IgD-negative memory B cell (primary cell): Measurements from ENCODE around the gene MT1F. TPM values are rescaled to one million over a fixed set of nuclear protein-coding genes. Genes with fewer than 3 reads are reported as not detected.
"Not testable (repeated sequence)": the region's sequence is repeated elsewhere in the genome, so short reads cannot be mapped to it uniquely, and the experiment has no call there.

Source experiments
- H3K27ac Mint-ChIP-seq, 3 donors: one replicate each; pipeline ENCODE4 v1.8.0; 2020 to 2022; ENCODE audit warnings: mild to moderate bottlenecking in 3 of 3, mixed read lengths in 3 of 3, moderate library complexity in 1 of 3
- H3K27me3 Mint-ChIP-seq: one replicate; pipeline ENCODE4 v1.8.0; 2021; ENCODE audit warnings: mixed read lengths
- H3K36me3 Mint-ChIP-seq: one replicate; pipeline ENCODE4 v1.8.0; 2020; ENCODE audit warnings: mild to moderate bottlenecking, mixed read lengths
- H3K4me1 Mint-ChIP-seq, 3 donors: one replicate each; pipeline ENCODE4 v1.8.0; 2020 to 2022; ENCODE audit warnings: mixed read lengths in 3 of 3, mild to moderate bottlenecking in 1 of 3
- H3K4me3 Mint-ChIP-seq, 4 donors: one replicate each; pipeline ENCODE4 v1.8.0; 2020 to 2022; ENCODE audit warnings: mild to moderate bottlenecking in 4 of 4, mixed read lengths in 4 of 4, moderate library complexity in 3 of 4
- H3K9me3 Mint-ChIP-seq, 3 donors: one replicate each; pipeline ENCODE4 v1.8.0; 2020 to 2021; ENCODE audit warnings: mixed read lengths in 3 of 3, mild to moderate bottlenecking in 1 of 3
- polyA plus RNA-seq: library from polyadenylated mRNA; unstranded; fragments of 300-500 nt; fragmentation: Illumina TruSeq; gene quantifications from one replicate; pipeline ENCODE4 v1.2.3, GENCODE V29; 2021

Gene MT1F
- polyA plus RNA-seq, 1 donor from 2014 or later: 9.7 TPM

GRCh38 chr16:56669840-56670619 lies 12.3 kb downstream of the MT1F start:
- Mint-ChIP-seq H3K4me3 (peak overlapping the region in 1 of 4 donors; percentile 85), H3K4me1 (peaks cover 2 to 11% (median 3%) of the 10 kb centered on the region in 3 donors), H3K27ac (no peak overlapping the region), H3K36me3 (peaks cover 2% of the 10 kb centered on the region), H3K27me3 (peaks cover 60% of the 10 kb centered on the region), H3K9me3 (peaks cover 0 to 2% (median 0%) of the 10 kb centered on the region in 3 donors)

- Mint-ChIP-seq H3K27me3 (peaks cover 63% of the 10 kb centered on the region), H3K9me3 (peaks cover 0 to 2% (median 0%) of the 10 kb centered on the region in 3 donors), H3K27ac (no peak overlapping the region), H3K36me3 (peaks cover 2% of the 10 kb centered on the region), H3K4me1 (peaks cover 3 to 15% (median 4%) of the 10 kb centered on the region in 3 donors), H3K4me3 (no peak overlapping the region)
These were observed 12.8 kb downstream of the MT1F start for GRCh38 chr16:56670620-56670934.

- not testable (repeated sequence) for H3K9me3 Mint-ChIP-seq, H3K36me3 Mint-ChIP-seq, H3K4me3 Mint-ChIP-seq, H3K27ac Mint-ChIP-seq
- Mint-ChIP-seq H3K27me3 (peaks cover 54% of the 10 kb centered on the region), H3K4me1 (peaks cover 3 to 18% (median 6%) of the 10 kb centered on the region in 3 donors)
These were observed 13.9 kb downstream of the MT1F start for GRCh38 chr16:56671691-56672090.

- not testable (repeated sequence) for H3K27ac Mint-ChIP-seq, H3K4me3 Mint-ChIP-seq, H3K9me3 Mint-ChIP-seq, H3K36me3 Mint-ChIP-seq
- H3K4me1 Mint-ChIP-seq: peaks cover 3 to 18% (median 6%) of the 10 kb centered on the region in 3 donors
- H3K27me3 Mint-ChIP-seq: peaks cover 51% of the 10 kb centered on the region
These were observed 14.4 kb downstream of the MT1F start for GRCh38 chr16:56672171-56672570.

GRCh38 chr16:56672761-56673536 lies 15.2 kb downstream of the MT1F start:
- Mint-ChIP-seq H3K27ac (no peak overlapping the region), H3K27me3 (peaks cover 48% of the 10 kb centered on the region), H3K4me1 (peaks cover 3 to 18% (median 4%) of the 10 kb centered on the region in 3 donors), H3K9me3 (peaks cover 0 to 2% (median 0%) of the 10 kb centered on the region in 3 donors), H3K4me3 (no peak overlapping the region), H3K36me3 (peaks cover 2% of the 10 kb centered on the region)

- Mint-ChIP-seq H3K36me3 (no peaks in the 10 kb centered on the region), H3K4me1 (peaks cover 3 to 10% (median 4%) of the 10 kb centered on the region in 3 donors), H3K4me3 (no peak overlapping the region), H3K9me3 (peaks cover 0 to 2% (median 0%) of the 10 kb centered on the region in 3 donors), H3K27ac (no peak overlapping the region), H3K27me3 (peaks cover 40% of the 10 kb centered on the region)
These were observed 16.2 kb downstream of the MT1F start for GRCh38 chr16:56673921-56674320.

GRCh38 chr16:56674570-56674969 lies 16.8 kb downstream of the MT1F start:
- peaks cover 35% of the 10 kb centered on the region for H3K27me3 Mint-ChIP-seq
- H3K27ac Mint-ChIP-seq, H3K4me3 Mint-ChIP-seq, H3K9me3 Mint-ChIP-seq, H3K4me1 Mint-ChIP-seq, H3K36me3 Mint-ChIP-seq: not testable (repeated sequence)

GRCh38 chr16:56675685-56676210 lies 18.0 kb downstream of the MT1F start:
- Mint-ChIP-seq H3K27me3 (peaks cover 25% of the 10 kb centered on the region), H3K36me3 (no peaks in the 10 kb centered on the region), H3K27ac (no peak overlapping the region), H3K4me1 (peaks cover 3 to 7% (median 4%) of the 10 kb centered on the region in 3 donors), H3K4me3 (peak overlapping the region in 3 of 4 donors; percentile 6 to 86 (median 70)), H3K9me3 (peaks cover 0 to 2% (median 0%) of the 10 kb centered on the region in 3 donors)

- Mint-ChIP-seq H3K4me1 (peaks cover 3 to 13% (median 10%) of the 10 kb centered on the region in 3 donors), H3K36me3 (no peaks in the 10 kb centered on the region), H3K27ac (no peak overlapping the region), H3K9me3 (peaks cover 0 to 2% (median 0%) of the 10 kb centered on the region in 3 donors), H3K27me3 (peaks cover 23% of the 10 kb centered on the region), H3K4me3 (no peak overlapping the region)
These were observed 19.7 kb downstream of the MT1F start for GRCh38 chr16:56677474-56677873.

- H3K9me3 Mint-ChIP-seq: peaks cover 0 to under 1% (median 0%) of the 10 kb centered on the region in 3 donors
- peaks cover under 1 to 13% (median 12%) of the 10 kb centered on the region in 3 donors for H3K4me1 Mint-ChIP-seq
- no peaks in the 10 kb centered on the region for H3K36me3 Mint-ChIP-seq
- H3K27ac Mint-ChIP-seq: no peak overlapping the region
- H3K4me3 Mint-ChIP-seq: no peak overlapping the region
- peaks cover 15% of the 10 kb centered on the region for H3K27me3 Mint-ChIP-seq
These were observed 21.4 kb downstream of the MT1F start for GRCh38 chr16:56679078-56679730.

- H3K36me3 Mint-ChIP-seq: no peaks in the 10 kb centered on the region
- H3K4me3 Mint-ChIP-seq: peak overlapping the region in 1 of 4 donors; percentile 83
- peaks cover 11% of the 10 kb centered on the region for H3K27me3 Mint-ChIP-seq
- no peak overlapping the region for H3K27ac Mint-ChIP-seq
- peaks cover 0 to 13% (median 13%) of the 10 kb centered on the region in 3 donors for H3K4me1 Mint-ChIP-seq
- no peaks in the 10 kb centered on the region for H3K9me3 Mint-ChIP-seq
These were observed 22.1 kb downstream of the MT1F start for GRCh38 chr16:56679818-56680217.

GRCh38 chr16:56681939-56682702 lies 24.4 kb downstream of the MT1F start, which contains the start of gene MT1X:
Gene MT1X, plus strand, starts transcription at chr16:56682470. Its CDS starts 71 bp downstream, at chr16:56682541.
- Mint-ChIP-seq H3K36me3 (no peaks in the 10 kb centered on the region), H3K4me1 (peaks cover 0 to 10% (median 6%) of the 10 kb centered on the region in 3 donors), H3K27me3 (peaks cover 5% of the 10 kb centered on the region), H3K27ac (peak within 1 kb of the TSS in 2 of 3 donors; percentile 10 to 59), H3K4me3 (peak within 1 kb of the TSS; percentile 83 to 95 (median 89)), H3K9me3 (peaks cover 1 to 7% (median 3%) of the 10 kb centered on the region in 3 donors)

GRCh38 chr16:56682703-56683397 lies 25.1 kb downstream of the MT1F start:
- H3K4me3 Mint-ChIP-seq: peak overlapping the region; percentile 83 to 95 (median 89)
- H3K27me3 Mint-ChIP-seq: peaks cover 8% of the 10 kb centered on the region
- H3K27ac Mint-ChIP-seq: peak overlapping the region in 1 of 3 donors; percentile 10
- H3K9me3 Mint-ChIP-seq: peaks cover 1 to 7% (median 3%) of the 10 kb centered on the region in 3 donors
- no peaks in the 10 kb centered on the region for H3K36me3 Mint-ChIP-seq
- peaks cover 0 to 10% (median 6%) of the 10 kb centered on the region in 3 donors for H3K4me1 Mint-ChIP-seq
